HCT116 (cell line): ENCODE results near the gene ACVR1B. TPM values are rescaled to one million over a fixed set of nuclear protein-coding genes. Genes with fewer than 3 reads are reported as not detected.

Experiments
- ATAC-seq: fragments of 200-7000 bp; cut with Tn5 transposase; 2 replicates; pipeline ENCODE4 v1.9.1; 2020; ENCODE audit warnings: mild to moderate bottlenecking, moderate library complexity
- BruUV-seq: library from RNA; stranded (reverse); fragments of 400-500 nt; replicated peaks from 2 replicates; lab custom pipeline; 2021; lab: Mats Ljungman, UMichigan
- CTCF ChIA-PET: fragments of 300-600 bp; sonication (Branson Sonifier 250); formaldehyde crosslinking; loops from one replicate; lab custom pipeline; 2021; ENCODE audit warnings: antibody characterized with exemption; lab: Charles Lee
- POLR2A ChIA-PET: fragments of 300-600, 350-600 bp; sonication (Branson Sonifier 250); formaldehyde crosslinking; loops from one replicate; lab custom pipeline; 2021; ENCODE audit warnings: antibody characterized with exemption; lab: Charles Lee
- RAD21 ChIA-PET, 2 experiments: fragments of 300-600 bp; sonication (Branson Sonifier 250); formaldehyde crosslinking; loops; one replicate each; lab custom pipeline; 2023; ENCODE audit warnings: low total read pairs in 2 of 2; ENCODE audit not compliant: uncharacterized antibody in 2 of 2, unreplicated experiment in 2 of 2, low non-redundant PET in 1 of 2; lab: Charles Lee
- DNase-seq: peaks from one replicate; pipeline ENCODE4 v3.0.0-alpha.2; 2010; ENCODE audit warnings: low read depth, low spot score
- H2AFZ ChIP-seq: fragments of 200-600 bp; shearing (Covaris generic), sonication (generic); 2 replicates; pipeline ENCODE4 v1.6.1; 2017; ENCODE audit warnings: low read depth, mixed run types, mixed read lengths, antibody characterized with exemption, low read length; ENCODE audit not compliant: poor library complexity, severe bottlenecking
- H3K27ac ChIP-seq: 2 replicates; pipeline ENCODE4 v1.5.1; 2012; ENCODE audit warnings: low read depth, low read length
- H3K27me3 ChIP-seq: fragments of 200-600 bp; sonication (generic); 2 replicates; pipeline ENCODE4 v1.6.1; 2016; ENCODE audit warnings: mixed run types, low read length, mixed read lengths; ENCODE audit not compliant: insufficient read depth
- H3K36me3 ChIP-seq, 2 experiments: fragments of 200-500 bp in 1 of 2; fragments of 200-600 bp in 1 of 2; sonication (Bioruptor generic) in 1 of 2; sonication (generic) in 1 of 2; 2 replicates each; pipeline versions ENCODE4 v1.5.1 to v1.6.1; 2014 to 2016; ENCODE audit warnings: low read length in 2 of 2, inconsistent platforms in 1 of 2, mixed read lengths in 1 of 2, mixed run types in 1 of 2; ENCODE audit not compliant: insufficient read depth in 2 of 2, control insufficient read depth in 1 of 2
- H3K4me1 ChIP-seq, 2 experiments: fragments of 200-600 bp in 1 of 2; sonication (generic) in 1 of 2; 2 replicates each; pipeline versions ENCODE4 v1.5.1 to v1.6.1; 2012 to 2017; ENCODE audit warnings: low read length in 2 of 2, inconsistent platforms in 1 of 2, mild to moderate bottlenecking in 1 of 2, mixed read lengths in 1 of 2, mixed run types in 1 of 2, moderate library complexity in 1 of 2; ENCODE audit not compliant: insufficient read depth in 2 of 2, control insufficient read depth in 1 of 2
- H3K4me2 ChIP-seq: fragments of 200-600 bp; sonication (generic); 2 replicates; pipeline ENCODE4 v1.6.1; 2017; ENCODE audit warnings: mixed run types, low read length, mixed read lengths
- H3K4me3 ChIP-seq, 2 experiments: fragments of 200-600 bp in 1 of 2; sonication (generic) in 1 of 2; replicated peaks in 1 of 2; 2 replicates each; pipeline ENCODE4 v1.5.1; 2011 to 2016; ENCODE audit warnings: low read length in 2 of 2, control low read depth in 1 of 2, low read depth in 1 of 2, mild to moderate bottlenecking in 1 of 2, mixed read lengths in 1 of 2, mixed run types in 1 of 2
- H3K79me2 ChIP-seq: fragments of 200-600 bp; sonication (generic); 2 replicates; pipeline ENCODE4 v1.6.1; 2017; ENCODE audit warnings: mild to moderate bottlenecking, mixed run types, low read length, moderate library complexity, mixed read lengths; ENCODE audit not compliant: insufficient read depth
- H3K9ac ChIP-seq: fragments of 200-600 bp; sonication (generic); 2 replicates; pipeline ENCODE4 v1.6.1; 2016; ENCODE audit warnings: low read length, mixed read lengths
- H3K9me2 ChIP-seq: fragments of 200-600 bp; sonication (generic), shearing (Covaris generic); 2 replicates; pipeline ENCODE4 v1.6.1; 2017; ENCODE audit warnings: mixed run types, mild to moderate bottlenecking, moderate library complexity; ENCODE audit not compliant: insufficient read depth
- H3K9me3 ChIP-seq, 2 experiments: fragments of 200-500 bp in 1 of 2; fragments of 200-600 bp in 1 of 2; sonication (Bioruptor generic) in 1 of 2; sonication (generic) in 1 of 2; 2 replicates each; pipeline ENCODE4 v1.6.1; 2014 to 2017; ENCODE audit warnings: low read length in 2 of 2, mixed read lengths in 2 of 2, inconsistent platforms in 1 of 2, low read depth in 1 of 2, mild to moderate bottlenecking in 1 of 2, mixed run types in 1 of 2, moderate library complexity in 1 of 2; ENCODE audit not compliant: control insufficient read depth in 1 of 2, insufficient read depth in 1 of 2
- H4K20me1 ChIP-seq: fragments of 200-600 bp; sonication (generic), shearing (Covaris generic); 2 replicates; pipeline ENCODE4 v1.6.1; 2017; ENCODE audit warnings: mixed run types, mild to moderate bottlenecking, moderate library complexity; ENCODE audit not compliant: insufficient read depth
- CBX3 ChIP-seq: IDR thresholded peaks from 2 replicates; pipeline ENCODE4 v1.6.1; 2012; ENCODE audit warnings: low read depth
- CEBPB ChIP-seq: IDR thresholded peaks from 2 replicates; pipeline ENCODE4 v1.6.1; 2012; ENCODE audit warnings: low read depth
- CTCF ChIP-seq, 3 experiments: fragments of 200-600 bp in 1 of 3; sonication (generic) in 1 of 3; IDR thresholded peaks in 2 of 3; conservative IDR thresholded peaks in 1 of 3; 2 replicates each; pipeline ENCODE4 v1.5.1; 2012 to 2017; ENCODE audit warnings: low read depth in 2 of 3, low read length in 2 of 3, antibody characterized with exemption in 1 of 3, borderline replicate concordance in 1 of 3, control low read depth in 1 of 3, mild to moderate bottlenecking in 1 of 3, mixed read lengths in 1 of 3, mixed run types in 1 of 3, moderate library complexity in 1 of 3; ENCODE audit not compliant: insufficient read depth in 1 of 3
- EGR1 ChIP-seq: IDR thresholded peaks from 2 replicates; pipeline ENCODE4 v1.6.1; 2012; ENCODE audit warnings: low read depth
- ELF1 ChIP-seq: IDR thresholded peaks from 2 replicates; pipeline ENCODE4 v1.6.1; 2012; ENCODE audit warnings: low read depth, borderline replicate concordance
- EZH2 ChIP-seq: fragments of 200-600 bp; sonication (generic); IDR thresholded peaks from 2 replicates; pipeline ENCODE4 v1.6.1; 2017; ENCODE audit warnings: antibody characterized with exemption, mixed run types
- FOSL1 ChIP-seq: IDR thresholded peaks from 2 replicates; pipeline ENCODE4 v1.6.1; 2012; ENCODE audit warnings: low read depth
- JUND ChIP-seq: IDR thresholded peaks from 2 replicates; pipeline ENCODE4 v1.6.1; 2012
- POLR2A ChIP-seq: IDR thresholded peaks from 2 replicates; pipeline ENCODE4 v1.7.0; 2011; ENCODE audit warnings: borderline replicate concordance; ENCODE audit not compliant: insufficient read depth, insufficient read length; ENCODE audit errors: extremely low read depth
- POLR2AphosphoS5 ChIP-seq: IDR thresholded peaks from 2 replicates; pipeline ENCODE4 v1.6.1; 2011; ENCODE audit warnings: mild to moderate bottlenecking, low read depth, low read length, moderate library complexity
- REST ChIP-seq: IDR thresholded peaks from 2 replicates; pipeline ENCODE4 v1.6.1; 2012; ENCODE audit warnings: low read depth
- SIN3A ChIP-seq: IDR thresholded peaks from 2 replicates; pipeline ENCODE4 v1.6.1; 2012; ENCODE audit warnings: low read depth
- SP1 ChIP-seq: IDR thresholded peaks from 2 replicates; pipeline ENCODE4 v1.6.1; 2012; ENCODE audit warnings: low read depth
- SRF ChIP-seq: IDR thresholded peaks from 2 replicates; pipeline ENCODE4 v1.6.1; 2012; ENCODE audit warnings: low read depth
- TCF7L2 ChIP-seq: IDR thresholded peaks from 2 replicates; pipeline ENCODE4 v1.7.0; 2011; ENCODE audit warnings: borderline replicate concordance, inconsistent platforms; ENCODE audit not compliant: insufficient read depth, insufficient read length; ENCODE audit errors: extremely low read depth
- YY1 ChIP-seq: IDR thresholded peaks from 2 replicates; pipeline ENCODE4 v1.6.1; 2011; ENCODE audit warnings: low read length, low read depth, moderate library complexity, mild to moderate bottlenecking; ENCODE audit not compliant: insufficient replicate concordance; ENCODE audit errors: extremely low read depth
- ZBTB33 ChIP-seq: IDR thresholded peaks from 2 replicates; pipeline ENCODE4 v1.6.1; 2011; ENCODE audit warnings: mild to moderate bottlenecking, low read length, moderate library complexity; ENCODE audit not compliant: insufficient replicate concordance; ENCODE audit errors: extremely low read depth
- ZFX ChIP-seq: fragments of 450-650 bp; IDR thresholded peaks from 2 replicates; pipeline ENCODE4 v1.6.1; 2017
- ZNF274 ChIP-seq: fragments of 200-500 bp; sonication (Bioruptor generic); IDR thresholded peaks from 2 replicates; pipeline ENCODE4 v1.6.1; 2014; ENCODE audit warnings: mild to moderate bottlenecking, low read depth, low read length, inconsistent platforms
- intact Hi-C: fragments of 100-400 bp; cut with micrococcal nuclease; formaldehyde crosslinking; loops from 2 replicates; pipeline ENCODE4 v1.10.0; 2022
- total RNA-seq: library from RNA; stranded (reverse); gene quantifications from one replicate; pipeline ENCODE4 v1.2.1, GENCODE V29; 2021; ENCODE audit not compliant: unreplicated experiment

ACVR1B gene
- total RNA-seq, 1 experiment from 2014 or later, result 22.7 TPM

GRCh38 chr12:51911307-51911706 is 40.2 kb upstream of the ACVR1B start:
- CTCF ChIA-PET, result interaction anchor here (3.1 kb wide), 1 partner anchor 16 kb away, joined by 22 read pairs; no protein-coding TSS in a partner anchor
- RAD21 ChIA-PET, result no interaction called here
- POLR2A ChIA-PET, result no interaction called here
- intact Hi-C loops, result no loop called here
- H3K9ac ChIP-seq, result no peak overlapping the region
- H3K9me2 ChIP-seq, result no peaks in the 10 kb centered on the region
- H3K27ac ChIP-seq, result no peak overlapping the region
- H4K20me1 ChIP-seq, result no peaks in the 10 kb centered on the region
- H3K27me3 ChIP-seq, result no peaks in the 10 kb centered on the region
- H3K4me1 ChIP-seq, result peaks cover 8 to 21% of the 10 kb centered on the region in 2 experiments
- ATAC-seq (no peak), DNase-seq (no peak)
- no peak overlapping the region for H2AFZ ChIP-seq
- H3K36me3 ChIP-seq, result no peaks in the 10 kb centered on the region
- H3K4me3 ChIP-seq, result no peak overlapping the region
- no peaks in the 10 kb centered on the region for H3K79me2 ChIP-seq
- H3K9me3 ChIP-seq, result no peaks in the 10 kb centered on the region
- no TSS peak for BruUV-seq
- TF ChIP-seq TCF7L2, result no peak
- TF ChIP-seq ZNF274, result no peak
- no peak for TF ChIP-seq YY1
- TF ChIP-seq REST, result no peak
- no peak for TF ChIP-seq CBX3
- no peak for TF ChIP-seq CTCF (IDR thresholded peaks at IDR 0.05 in 2 of 3, conservative IDR thresholded peaks at IDR 0.05 in 1 of 3; ENCODE audit: borderline replicate concordance in 1 of 3, insufficient read depth in 1 of 3, low read depth in 2 of 3, low read length in 2 of 3)
- TF ChIP-seq ZFX, result no peak
- no peak for TF ChIP-seq JUND
- TF ChIP-seq CEBPB, result no peak
- TF ChIP-seq FOSL1, result no peak
- TF ChIP-seq EGR1, result no peak
- no peak for TF ChIP-seq ELF1
- no peak for TF ChIP-seq EZH2
- TF ChIP-seq POLR2A, result no peak
- no peak for TF ChIP-seq POLR2AphosphoS5
- TF ChIP-seq SRF, result no peak
- no peak for TF ChIP-seq SP1
- no peak for TF ChIP-seq SIN3A
- no peak for TF ChIP-seq ZBTB33
- TF ChIP-seq, all 23 proteins: peak for 0
- no peak overlapping the region for H3K4me2 ChIP-seq
